Measurements from ENCODE around the gene CATSPERZ.

The CATSPERZ gene

GRCh38 chr11:64299847-64300648, at the start of gene CATSPERZ:
Gene CATSPERZ (plus strand): TSS chr11:64300358. CDS start chr11:64300411, 53 bp downstream.
- in situ Hi-C loops (cut with MboI; ENCODE audit: low sequenced_read_pairs), result no loop called here

- in situ Hi-C loops (cut with MboI; ENCODE audit: low sequenced_read_pairs), result no loop called here
These were observed 49.6 kb upstream of the CATSPERZ start for GRCh38 chr11:64250415-64251015.

GRCh38 chr11:64251016-64251752, 49.0 kb upstream of the CATSPERZ start, which contains the start of gene PLCB3:
Gene PLCB3 (plus strand): TSS chr11:64251530. CDS start chr11:64251650, 120 bp downstream.
- in situ Hi-C loops (cut with MboI; ENCODE audit: low sequenced_read_pairs), result no loop called here

GRCh38 chr11:64251753-64252002, 48.5 kb upstream of the CATSPERZ start:
- in situ Hi-C loops (cut with MboI; ENCODE audit: low sequenced_read_pairs), result no loop called here

- in situ Hi-C loops (cut with MboI; ENCODE audit: low sequenced_read_pairs), result no loop called here
These were observed 47.9 kb upstream of the CATSPERZ start for GRCh38 chr11:64252003-64252872.

- in situ Hi-C loops (cut with MboI; ENCODE audit: low sequenced_read_pairs), result no loop called here
These were observed 47.1 kb upstream of the CATSPERZ start for GRCh38 chr11:64253043-64253442.

- in situ Hi-C loops (cut with MboI; ENCODE audit: low sequenced_read_pairs), result no loop called here
These were observed 46.7 kb upstream of the CATSPERZ start for GRCh38 chr11:64253481-64253880.

- in situ Hi-C loops (cut with MboI; ENCODE audit: low sequenced_read_pairs), result no loop called here
These were observed 45.8 kb upstream of the CATSPERZ start for GRCh38 chr11:64254326-64254725.

GRCh38 chr11:64255135-64256128, 44.7 kb upstream of the CATSPERZ start:
- in situ Hi-C loops (cut with MboI; ENCODE audit: low sequenced_read_pairs), result no loop called here

- in situ Hi-C loops (cut with MboI; ENCODE audit: low sequenced_read_pairs), result no loop called here
These were observed 43.9 kb upstream of the CATSPERZ start for GRCh38 chr11:64256300-64256699.

- in situ Hi-C loops (cut with MboI; ENCODE audit: low sequenced_read_pairs), result no loop called here
These were observed 41.8 kb upstream of the CATSPERZ start for GRCh38 chr11:64258356-64258755.

GRCh38 chr11:64258946-64259532, 41.1 kb upstream of the CATSPERZ start:
- in situ Hi-C loops (cut with MboI; ENCODE audit: low sequenced_read_pairs), result no loop called here

- in situ Hi-C loops (cut with MboI; ENCODE audit: low sequenced_read_pairs), result no loop called here
These were observed 40.6 kb upstream of the CATSPERZ start for GRCh38 chr11:64259533-64260067.

- in situ Hi-C loops (cut with MboI; ENCODE audit: low sequenced_read_pairs), result no loop called here
These were observed 39.9 kb upstream of the CATSPERZ start for GRCh38 chr11:64260147-64260708.

GRCh38 chr11:64261556-64262080, 38.5 kb upstream of the CATSPERZ start:
- in situ Hi-C loops (cut with MboI; ENCODE audit: low sequenced_read_pairs), result no loop called here

- in situ Hi-C loops (cut with MboI; ENCODE audit: low sequenced_read_pairs), result no loop called here
These were observed 37.7 kb upstream of the CATSPERZ start for GRCh38 chr11:64262271-64263002.

GRCh38 chr11:64263021-64263946, 36.9 kb upstream of the CATSPERZ start:
- in situ Hi-C loops (cut with MboI; ENCODE audit: low sequenced_read_pairs), result no loop called here
